Skeletal muscle satellite cell (primary cell): ENCODE measurements around the gene NAA35.
"Not testable (repeated sequence)": the region's sequence is repeated elsewhere in the genome, so short reads cannot be mapped to it uniquely, and the experiment has no call there.

ENCODE experiments used
- H3K27me3 ChIP-seq: 2 replicates; pipeline ENCODE4 v1.7.0; 2013; ENCODE audit warnings: low read length; ENCODE audit not compliant: control insufficient read depth, insufficient read depth
- H3K36me3 ChIP-seq: 2 replicates; pipeline ENCODE4 v1.7.0; 2013; ENCODE audit warnings: mild to moderate bottlenecking, control low read depth, low read length; ENCODE audit not compliant: insufficient read depth
- H3K4me1 ChIP-seq: 2 replicates; pipeline ENCODE4 v1.7.0; 2013; ENCODE audit warnings: low read length; ENCODE audit not compliant: control insufficient read depth, insufficient read depth
- H3K4me2 ChIP-seq: 2 replicates; pipeline ENCODE4 v1.7.0; 2013; ENCODE audit warnings: mild to moderate bottlenecking, low read length
- H3K4me3 ChIP-seq: 2 replicates; pipeline ENCODE4 v1.7.0; 2013; ENCODE audit warnings: low read length
- H3K9ac ChIP-seq: 2 replicates; pipeline ENCODE4 v1.7.0; 2013; ENCODE audit warnings: mild to moderate bottlenecking, low read depth, low read length, moderate library complexity
- H3K9me3 ChIP-seq: replicated peaks from 2 replicates; pipeline ENCODE4 v1.7.0; 2013; ENCODE audit warnings: mild to moderate bottlenecking, control low read depth, low read length

The NAA35 gene

GRCh38 chr9:86047361-86047760, 106.4 kb downstream of the NAA35 start:
- Histone ChIP-seq H3K36me3 (no peaks in the 10 kb centered on the region), H3K4me1 (no peaks in the 10 kb centered on the region), H3K27me3 (no peaks in the 10 kb centered on the region), H3K9me3 (no peaks in the 10 kb centered on the region), H3K4me2 (no peak overlapping the region), H3K4me3 (no peak overlapping the region), H3K9ac (no peak overlapping the region)

- H3K4me1 ChIP-seq, H3K4me2 ChIP-seq, H3K9ac ChIP-seq, H3K27me3 ChIP-seq, H3K9me3 ChIP-seq, H3K4me3 ChIP-seq, H3K36me3 ChIP-seq: not testable (repeated sequence)
Measured at GRCh38 chr9:86048018-86048742, 107.2 kb downstream of the NAA35 start.

- H3K4me1 ChIP-seq = peaks cover 4% of the 10 kb centered on the region
- no peak overlapping the region for H3K4me3 ChIP-seq
- H3K36me3 ChIP-seq = no peaks in the 10 kb centered on the region
- no peak overlapping the region for H3K9ac ChIP-seq
- no peak overlapping the region for H3K4me2 ChIP-seq
- no peaks in the 10 kb centered on the region for H3K9me3 ChIP-seq
- no peaks in the 10 kb centered on the region for H3K27me3 ChIP-seq
Measured at GRCh38 chr9:86052556-86053468, 111.9 kb downstream of the NAA35 start.

GRCh38 chr9:86054695-86055094, 113.7 kb downstream of the NAA35 start:
- Histone ChIP-seq H3K27me3 (no peaks in the 10 kb centered on the region), H3K36me3 (no peaks in the 10 kb centered on the region), H3K4me2 (no peak overlapping the region), H3K9ac (no peak overlapping the region), H3K4me1 (peaks cover 4% of the 10 kb centered on the region), H3K9me3 (no peaks in the 10 kb centered on the region), H3K4me3 (no peak overlapping the region)

- peaks cover 4% of the 10 kb centered on the region for H3K4me1 ChIP-seq
- H3K27me3 ChIP-seq = no peaks in the 10 kb centered on the region
- H3K9me3 ChIP-seq = no peaks in the 10 kb centered on the region
- H3K36me3 ChIP-seq = no peaks in the 10 kb centered on the region
- no peak overlapping the region for H3K9ac ChIP-seq
- H3K4me3 ChIP-seq = no peak overlapping the region
- no peak overlapping the region for H3K4me2 ChIP-seq
Measured at GRCh38 chr9:86057491-86057890, 116.5 kb downstream of the NAA35 start.

DNA sequence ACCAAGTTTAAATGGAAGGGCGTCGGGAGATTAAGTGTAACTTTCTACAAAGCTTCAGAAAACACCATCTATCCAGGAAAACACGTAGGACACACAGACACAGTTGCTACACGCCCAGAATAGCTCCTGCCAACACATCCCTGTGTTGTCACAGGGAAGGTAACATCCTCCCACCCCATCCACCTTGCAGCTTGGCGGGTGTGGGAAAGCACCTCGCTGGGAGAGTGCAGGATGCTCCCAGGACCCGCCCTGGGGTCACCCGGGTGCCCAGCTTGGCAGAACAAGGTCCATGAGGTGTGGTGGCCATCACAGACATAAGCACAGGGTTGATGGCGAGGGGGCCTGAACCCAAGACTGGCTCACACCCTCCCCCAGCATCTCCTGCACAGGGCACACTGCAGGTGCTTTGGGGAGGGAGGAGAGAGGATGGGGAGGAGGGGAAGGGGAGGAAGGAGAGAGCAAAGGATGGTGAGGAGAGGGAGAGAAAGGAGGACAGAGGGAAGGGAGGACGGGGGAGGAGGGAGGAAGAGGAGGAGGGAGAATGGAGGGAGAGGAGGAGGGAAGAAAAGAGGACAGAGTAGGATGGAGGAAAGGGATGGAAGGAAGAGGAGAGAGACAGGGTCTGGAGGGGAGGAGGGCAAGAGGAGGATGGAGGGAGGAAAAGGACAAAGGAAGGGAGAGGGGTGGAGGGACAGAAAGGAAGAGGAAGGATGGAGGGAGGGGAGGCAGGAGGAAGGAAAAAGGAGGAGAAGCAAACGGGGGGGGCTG, 121.2 kb downstream of the NAA35 start:
- Histone ChIP-seq H3K9ac (no peak overlapping the region), H3K36me3 (no peaks in the 10 kb centered on the region)

GRCh38 chr9:86062845-86063693, 122.1 kb downstream of the NAA35 start:
- H3K4me1 ChIP-seq = no peaks in the 10 kb centered on the region
- H3K9ac ChIP-seq = no peak overlapping the region
- H3K9me3 ChIP-seq = no peaks in the 10 kb centered on the region
- no peaks in the 10 kb centered on the region for H3K36me3 ChIP-seq
- no peak overlapping the region for H3K4me3 ChIP-seq
- H3K4me2 ChIP-seq = no peak overlapping the region
- no peaks in the 10 kb centered on the region for H3K27me3 ChIP-seq

More for the DNA sequence above, 121.2 kb downstream of the NAA35 start:
- no peaks in the 10 kb centered on the region for H3K9me3 ChIP-seq
- no peaks in the 10 kb centered on the region for H3K4me1 ChIP-seq
- H3K4me2 ChIP-seq = no peak overlapping the region
- H3K4me3 ChIP-seq = no peak overlapping the region
- H3K27me3 ChIP-seq = no peaks in the 10 kb centered on the region

GRCh38 chr9:86064220-86064619, 123.3 kb downstream of the NAA35 start:
- no peaks in the 10 kb centered on the region for H3K4me1 ChIP-seq
- no peaks in the 10 kb centered on the region for H3K9me3 ChIP-seq
- no peak overlapping the region for H3K4me3 ChIP-seq
- H3K27me3 ChIP-seq = no peaks in the 10 kb centered on the region
- H3K4me2 ChIP-seq = no peak overlapping the region
- H3K9ac ChIP-seq = no peak overlapping the region
- no peaks in the 10 kb centered on the region for H3K36me3 ChIP-seq

- H3K9me3 ChIP-seq = no peaks in the 10 kb centered on the region
- H3K36me3 ChIP-seq = no peaks in the 10 kb centered on the region
- no peak overlapping the region for H3K4me3 ChIP-seq
- H3K4me2 ChIP-seq = no peak overlapping the region
- H3K27me3 ChIP-seq = no peaks in the 10 kb centered on the region
- H3K4me1 ChIP-seq = peaks cover 9% of the 10 kb centered on the region
- no peak overlapping the region for H3K9ac ChIP-seq
Measured at GRCh38 chr9:86069206-86069869, 128.4 kb downstream of the NAA35 start.
